ENCODE measurements around the gene SHOC1. TPM values are rescaled to one million over a fixed set of nuclear protein-coding genes. Genes with fewer than 3 reads are reported as not detected.

SHOC1 gene
- total RNA-seq, 2 experiments from 2014 or later = not detected

- H2AFZ ChIP-seq (ENCODE audit: low read length) = no peak overlapping the region
- ChIA-PET POLR2A (no interaction called here), CTCF (ENCODE audit: unreplicated experiment) (no interaction called here)
- H3K9me3 ChIP-seq (ENCODE audit: low read length) = no peaks in the 10 kb centered on the region
- no peaks in the 10 kb centered on the region for H4K20me1 ChIP-seq (ENCODE audit: insufficient read depth, low read length)
- no peaks in the 10 kb centered on the region for H3K9me2 ChIP-seq (ENCODE audit: insufficient read depth, low read length)
- no peak overlapping the region for H3K4me2 ChIP-seq (ENCODE audit: low read length)
- H3K4me1 ChIP-seq (ENCODE audit: insufficient read depth, low read length, poor library complexity, severe bottlenecking) = no peaks in the 10 kb centered on the region
- TF ChIP-seq EZH2phosphoT487 (IDR thresholded peaks at IDR 0.05; ENCODE audit: borderline replicate concordance, low read depth, low read length) = no peak
- TF ChIP-seq, protein P1, sequence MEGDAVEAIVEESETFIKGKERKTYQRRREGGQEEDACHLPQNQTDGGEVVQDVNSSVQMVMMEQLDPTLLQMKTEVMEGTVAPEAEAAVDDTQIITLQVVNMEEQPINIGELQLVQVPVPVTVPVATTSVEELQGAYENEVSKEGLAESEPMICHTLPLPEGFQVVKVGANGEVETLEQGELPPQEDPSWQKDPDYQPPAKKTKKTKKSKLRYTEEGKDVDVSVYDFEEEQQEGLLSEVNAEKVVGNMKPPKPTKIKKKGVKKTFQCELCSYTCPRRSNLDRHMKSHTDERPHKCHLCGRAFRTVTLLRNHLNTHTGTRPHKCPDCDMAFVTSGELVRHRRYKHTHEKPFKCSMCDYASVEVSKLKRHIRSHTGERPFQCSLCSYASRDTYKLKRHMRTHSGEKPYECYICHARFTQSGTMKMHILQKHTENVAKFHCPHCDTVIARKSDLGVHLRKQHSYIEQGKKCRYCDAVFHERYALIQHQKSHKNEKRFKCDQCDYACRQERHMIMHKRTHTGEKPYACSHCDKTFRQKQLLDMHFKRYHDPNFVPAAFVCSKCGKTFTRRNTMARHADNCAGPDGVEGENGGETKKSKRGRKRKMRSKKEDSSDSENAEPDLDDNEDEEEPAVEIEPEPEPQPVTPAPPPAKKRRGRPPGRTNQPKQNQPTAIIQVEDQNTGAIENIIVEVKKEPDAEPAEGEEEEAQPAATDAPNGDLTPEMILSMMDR (conservative IDR thresholded peaks at IDR 0.05; ENCODE audit: low read length) = no peak
- BruUV-seq (replicated peaks) = no TSS peak
- H3K4me3 ChIP-seq (ENCODE audit: low read depth, low read length, poor library complexity, severe bottlenecking) = no peak overlapping the region
- intact Hi-C loops (cut with micrococcal nuclease; ENCODE audit: unreplicated experiment) = no loop called here
- no peaks in the 10 kb centered on the region for H3K79me2 ChIP-seq (ENCODE audit: insufficient read depth, low read depth, low read length)
- no peak for DNase-seq (ENCODE audit: low spot score)
- no peak overlapping the region for H3K27ac ChIP-seq (ENCODE audit: low read depth, low read length, poor library complexity, severe bottlenecking)
- H3K36me3 ChIP-seq (ENCODE audit: insufficient read depth, low read length) = no peaks in the 10 kb centered on the region
Observed at GRCh38 chr9:111799915-111800526, 5.3 kb upstream of the SHOC1 start.

- Histone ChIP-seq H3K9me2 (ENCODE audit: insufficient read depth, low read length) (no peaks in the 10 kb centered on the region), H3K79me2 (ENCODE audit: insufficient read depth, low read depth, low read length) (no peaks in the 10 kb centered on the region), H3K4me1 (ENCODE audit: insufficient read depth, low read length, poor library complexity, severe bottlenecking) (no peaks in the 10 kb centered on the region), H3K36me3 (ENCODE audit: insufficient read depth, low read length) (no peaks in the 10 kb centered on the region), H3K4me2 (ENCODE audit: low read length) (no peak overlapping the region), H4K20me1 (ENCODE audit: insufficient read depth, low read length) (no peaks in the 10 kb centered on the region), H3K27ac (ENCODE audit: low read depth, low read length, poor library complexity, severe bottlenecking) (no peak overlapping the region), H3K4me3 (ENCODE audit: low read depth, low read length, poor library complexity, severe bottlenecking) (no peak overlapping the region), H2AFZ (ENCODE audit: low read length) (no peak overlapping the region), H3K9me3 (ENCODE audit: low read length) (no peaks in the 10 kb centered on the region)
- BruUV-seq (replicated peaks) = no TSS peak
- ChIA-PET CTCF (ENCODE audit: unreplicated experiment) (no interaction called here), POLR2A (no interaction called here)
- intact Hi-C loops (cut with micrococcal nuclease; ENCODE audit: unreplicated experiment) = no loop called here
- TF ChIP-seq, protein P1 (conservative IDR thresholded peaks at IDR 0.05; ENCODE audit: low read length) = no peak
- TF ChIP-seq EZH2phosphoT487 (IDR thresholded peaks at IDR 0.05; ENCODE audit: borderline replicate concordance, low read depth, low read length) = no peak
- no peak for DNase-seq (ENCODE audit: low spot score)
Observed at GRCh38 chr9:111799506-111799905, 4.8 kb upstream of the SHOC1 start.

DNA sequence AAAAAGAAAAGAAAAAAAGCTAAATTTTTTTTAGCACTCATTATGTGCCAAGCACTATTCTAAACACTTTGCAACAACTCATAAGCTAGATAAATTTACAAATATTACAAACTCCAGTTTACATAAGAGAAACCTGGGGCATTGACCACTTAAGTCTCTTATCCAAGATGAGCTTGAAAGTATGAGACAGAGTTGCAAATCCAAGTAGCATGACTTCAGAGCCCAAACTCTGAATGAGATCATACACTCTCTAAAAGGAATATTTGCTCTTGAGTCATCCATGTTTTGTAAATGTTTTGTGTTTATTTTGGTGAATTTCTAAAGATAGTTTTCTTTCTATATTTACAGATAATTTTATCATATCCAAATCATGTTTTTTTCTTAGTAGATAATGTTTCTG is 4.0 kb upstream of the SHOC1 start:
- DNase-seq (ENCODE audit: low spot score) = no peak
- Histone ChIP-seq H3K4me2 (ENCODE audit: low read length) (no peak overlapping the region), H3K9me3 (ENCODE audit: low read length) (no peaks in the 10 kb centered on the region), H2AFZ (ENCODE audit: low read length) (no peak overlapping the region), H3K36me3 (ENCODE audit: insufficient read depth, low read length) (no peaks in the 10 kb centered on the region), H3K27ac (ENCODE audit: low read depth, low read length, poor library complexity, severe bottlenecking) (no peak overlapping the region), H4K20me1 (ENCODE audit: insufficient read depth, low read length) (no peaks in the 10 kb centered on the region), H3K4me3 (ENCODE audit: low read depth, low read length, poor library complexity, severe bottlenecking) (no peak overlapping the region), H3K79me2 (ENCODE audit: insufficient read depth, low read depth, low read length) (no peaks in the 10 kb centered on the region), H3K9me2 (ENCODE audit: insufficient read depth, low read length) (no peaks in the 10 kb centered on the region), H3K4me1 (ENCODE audit: insufficient read depth, low read length, poor library complexity, severe bottlenecking) (no peaks in the 10 kb centered on the region)
- POLR2A ChIA-PET = no interaction called here
- CTCF ChIA-PET (ENCODE audit: unreplicated experiment) = no interaction called here
- intact Hi-C loops (cut with micrococcal nuclease; ENCODE audit: unreplicated experiment) = no loop called here
- TF ChIP-seq EZH2phosphoT487 (IDR thresholded peaks at IDR 0.05; ENCODE audit: borderline replicate concordance, low read depth, low read length) = no peak
- TF ChIP-seq, protein P1 (conservative IDR thresholded peaks at IDR 0.05; ENCODE audit: low read length) = no peak
- no TSS peak for BruUV-seq (replicated peaks)

Measured in OCI-LY7 (cell line).